GM18511 (cell line): Measurements from ENCODE around the gene GADL1.

Experiments
- ATAC-seq: cut with Tn5 transposase; IDR thresholded peaks from one replicate; pipeline ENCODE4 v1.9.1; 2021; ENCODE audit warnings: mild to moderate bottlenecking, moderate library complexity; ENCODE audit not compliant: unreplicated experiment

Gene GADL1

GRCh38 chr3:30700702-30701321, 193.6 kb downstream of the GADL1 start:
- no peak for ATAC-seq

- ATAC-seq: no peak
These were observed 194.5 kb downstream of the GADL1 start for GRCh38 chr3:30699927-30700326.

GRCh38 chr3:30698549-30698948, 195.9 kb downstream of the GADL1 start:
- ATAC-seq: no peak

- ATAC-seq: no peak
These were observed 197.6 kb downstream of the GADL1 start for GRCh38 chr3:30696896-30697295.

GRCh38 chr3:30696403-30696819, 198.1 kb downstream of the GADL1 start:
- ATAC-seq: no peak

- no peak for ATAC-seq
These were observed 199.0 kb downstream of the GADL1 start for GRCh38 chr3:30695302-30696061.

- ATAC-seq: no peak
These were observed 199.8 kb downstream of the GADL1 start for GRCh38 chr3:30694668-30695067.

GRCh38 chr3:30694148-30694547, 200.3 kb downstream of the GADL1 start:
- ATAC-seq: no peak

- peak; percentile 92 for ATAC-seq
These were observed 200.9 kb downstream of the GADL1 start for GRCh38 chr3:30693470-30694120.

- no peak for ATAC-seq
These were observed 201.8 kb downstream of the GADL1 start for GRCh38 chr3:30692498-30693130.

- no peak for ATAC-seq
These were observed 202.5 kb downstream of the GADL1 start for GRCh38 chr3:30691944-30692343.

GRCh38 chr3:30691249-30691880, 203.1 kb downstream of the GADL1 start:
- ATAC-seq: no peak

GRCh38 chr3:30690199-30690598, 204.3 kb downstream of the GADL1 start:
- ATAC-seq: no peak

- ATAC-seq: no peak
These were observed 205.5 kb downstream of the GADL1 start for GRCh38 chr3:30688776-30689641.

- ATAC-seq: no peak
These were observed 206.4 kb downstream of the GADL1 start for GRCh38 chr3:30687930-30688570.

GRCh38 chr3:30686799-30687198, 207.7 kb downstream of the GADL1 start:
- no peak for ATAC-seq

GRCh38 chr3:30686176-30686575, 208.3 kb downstream of the GADL1 start:
- ATAC-seq: no peak

GRCh38 chr3:30685267-30685667, 209.2 kb downstream of the GADL1 start:
- ATAC-seq: no peak

- no peak for ATAC-seq
These were observed 210.1 kb downstream of the GADL1 start for GRCh38 chr3:30684356-30684755.

GRCh38 chr3:30683769-30684168, 210.7 kb downstream of the GADL1 start:
- ATAC-seq: no peak
